HepG2 (cell line): Measurements from ENCODE around the gene BCL2L1. TPM values are rescaled to one million over a fixed set of nuclear protein-coding genes. Genes with fewer than 3 reads are reported as not detected.

Experiments
- ERF ChIP-seq: IDR thresholded peaks from 2 replicates; pipeline ENCODE4 v1.6.1; 2018; ENCODE audit warnings: missing biosample characterization, missing genetic modification reagents
- FOXC1 ChIP-seq: sonication (generic); formaldehyde crosslinking; IDR thresholded peaks from 2 replicates; pipeline ENCODE4 v1.8.0; 2022; ENCODE audit warnings: mild to moderate bottlenecking, missing genetic modification reagents, borderline replicate concordance
- GATA4 ChIP-seq: sonication (generic); IDR thresholded peaks from 2 replicates; pipeline ENCODE4 v1.6.1; 2016; ENCODE audit warnings: antibody characterized with exemption, low read depth, borderline replicate concordance
- HDAC1 ChIP-seq: sonication (generic); formaldehyde crosslinking; IDR thresholded peaks from 2 replicates; pipeline ENCODE4 v1.5.1; 2020; ENCODE audit warnings: mild to moderate bottlenecking, missing genetic modification reagents
- HNRNPLL ChIP-seq: fragments of 200-400 bp; formaldehyde crosslinking; IDR thresholded peaks from 2 replicates; pipeline ENCODE4 v1.6.1; 2017; ENCODE audit warnings: mild to moderate bottlenecking, low read depth, low read length; ENCODE audit not compliant: poor library complexity, severe bottlenecking
- MTERF4 ChIP-seq: sonication (generic); formaldehyde crosslinking; IDR thresholded peaks from 2 replicates; pipeline ENCODE4 v1.8.0; 2023; ENCODE audit warnings: mild to moderate bottlenecking, missing genetic modification reagents
- MZF1 ChIP-seq: sonication (generic); formaldehyde crosslinking; IDR thresholded peaks from 2 replicates; pipeline ENCODE4 v1.8.1; 2023; ENCODE audit warnings: mild to moderate bottlenecking, missing genetic modification reagents, borderline replicate concordance
- PAF1 ChIP-seq: IDR thresholded peaks from 2 replicates; pipeline ENCODE4 v1.6.1; 2016; ENCODE audit warnings: missing genetic modification reagents, missing compliant biosample characterization
- SP1 ChIP-seq, 2 experiments: fragments of 450-650 bp in 1 of 2; sonication (generic) in 1 of 2; formaldehyde crosslinking in 1 of 2; IDR thresholded peaks; 2 replicates each; pipeline versions ENCODE4 v1.4.0 to v1.6.1; 2016 to 2020; ENCODE audit warnings: missing genetic modification reagents in 1 of 2
- ZFAT ChIP-seq: sonication (generic); formaldehyde crosslinking; conservative IDR thresholded peaks from 2 replicates; pipeline ENCODE4 v1.8.1; 2023; ENCODE audit warnings: missing genetic modification reagents, inconsistent platforms
- ZNF101 ChIP-seq: sonication (generic); formaldehyde crosslinking; IDR thresholded peaks from 2 replicates; pipeline ENCODE4 v1.4.0; 2020; ENCODE audit warnings: mild to moderate bottlenecking, low read depth, missing genetic modification reagents, borderline replicate concordance
- ZNF18 ChIP-seq: sonication (generic); formaldehyde crosslinking; IDR thresholded peaks from 2 replicates; pipeline ENCODE4 v1.8.0; 2022; ENCODE audit warnings: mild to moderate bottlenecking, missing genetic modification reagents; ENCODE audit not compliant: insufficient replicate concordance
- ZNF274 ChIP-seq: sonication (generic); formaldehyde crosslinking; IDR thresholded peaks from 2 replicates; pipeline ENCODE4 v1.5.1; 2020; ENCODE audit warnings: mild to moderate bottlenecking, missing genetic modification reagents
- ZNF281 ChIP-seq: sonication (generic); formaldehyde crosslinking; IDR thresholded peaks from 2 replicates; pipeline ENCODE4 v1.4.0; 2020; ENCODE audit warnings: missing genetic modification reagents, borderline replicate concordance
- ZNF292 ChIP-seq: sonication (generic); formaldehyde crosslinking; IDR thresholded peaks from 2 replicates; pipeline ENCODE4 v1.8.1; 2022; ENCODE audit warnings: mild to moderate bottlenecking, low read depth, missing genetic modification reagents, borderline replicate concordance
- ZNF317 ChIP-seq: sonication (generic); formaldehyde crosslinking; IDR thresholded peaks from 2 replicates; pipeline ENCODE4 v1.5.0; 2020; ENCODE audit warnings: mild to moderate bottlenecking, missing genetic modification reagents
- ZNF616 ChIP-seq: sonication (generic); formaldehyde crosslinking; IDR thresholded peaks from 2 replicates; pipeline ENCODE4 v1.5.0; 2020; ENCODE audit warnings: low read depth, mild to moderate bottlenecking, missing genetic modification reagents
- ZNF660 ChIP-seq: sonication (generic); formaldehyde crosslinking; IDR thresholded peaks from 2 replicates; pipeline ENCODE4 v1.5.1; 2020; ENCODE audit warnings: mild to moderate bottlenecking, low read depth, missing genetic modification reagents, borderline replicate concordance
- ZNF780A ChIP-seq: sonication (generic); formaldehyde crosslinking; IDR thresholded peaks from 2 replicates; pipeline ENCODE4 v1.8.0; 2022; ENCODE audit warnings: mild to moderate bottlenecking, missing genetic modification reagents, moderate library complexity
- polyA plus RNA-seq, 8 experiments: library from polyadenylated mRNA; depleted of rRNA in 3 of 8; stranded (reverse) in 7 of 8; unstranded in 1 of 8; fragments of >200 nt; fragmentation: Illumina TruSeq in 4 of 8; extraction: Trizol in 4 of 8; gene quantifications; 2 replicates each; pipeline versions ENCODE4 v1.2.1 to v1.2.3, GENCODE V29; 2011 to 2016; ENCODE audit warnings: low read depth in 4 of 8, missing spikeins in 1 of 8, mixed read lengths in 1 of 8; ENCODE audit not compliant: insufficient read depth in 1 of 8
- total RNA-seq, 5 experiments: library from RNA; depleted of rRNA; stranded (reverse); fragments of >200 nt; fragmentation: Illumina TruSeq; extraction: Trizol; gene quantifications; 2 replicates each; pipeline ENCODE4 v1.2.3, GENCODE V29; 2016; ENCODE audit warnings: low read depth in 1 of 5

The BCL2L1 gene
- total and polyA plus RNA-seq, 2 of the 13 experiments (the other 11 are each of a cell fraction or from before 2014, with no cell fraction given): 164 to 258 TPM

DNA sequence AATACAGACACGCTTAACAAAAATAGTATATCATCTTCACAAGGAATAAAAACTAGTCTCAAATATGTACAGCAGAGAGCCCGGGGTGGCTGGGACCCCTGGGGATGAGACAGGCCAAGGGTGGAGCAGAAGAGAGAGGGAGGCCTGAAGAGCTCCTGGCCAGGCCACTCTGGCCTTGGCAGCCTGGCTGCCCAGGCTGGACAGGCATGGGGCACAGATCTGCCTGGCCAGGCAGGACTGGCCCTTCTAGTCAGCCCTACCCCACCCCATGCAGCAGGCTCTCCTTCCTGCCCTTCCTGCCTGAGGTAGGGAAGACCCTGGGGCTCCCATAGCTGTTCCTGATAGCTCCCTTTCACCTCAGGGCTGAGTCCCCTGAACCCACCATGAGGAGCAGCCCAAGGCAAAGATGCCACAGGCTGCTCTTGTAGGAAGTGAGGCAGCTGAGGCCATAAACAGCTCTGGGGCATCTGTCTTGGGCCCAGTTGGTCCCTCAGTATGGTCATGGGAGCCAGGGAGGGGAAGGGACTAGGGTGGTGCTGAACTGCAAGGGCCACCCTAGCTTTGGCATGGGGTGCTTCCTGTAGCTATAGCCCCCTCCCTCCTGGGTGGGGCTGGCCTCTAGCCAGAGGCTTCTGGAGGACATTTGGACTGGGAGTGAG lies 57.8 kb downstream of the BCL2L1 start (continued):
- TF ChIP-seq SP1 (IDR thresholded peaks at IDR 0.05): no peak
- TF ChIP-seq SP1 (CRISPR knock-in tag; IDR thresholded peaks at IDR 0.05): no peak
- TF ChIP-seq ZNF101 (CRISPR knock-in tag): no peak
- TF ChIP-seq ZNF660 (CRISPR knock-in tag): no peak
- TF ChIP-seq HDAC1 (CRISPR knock-in tag): no peak
- 0 out of 2 replicates have a peak, but pooled peaks have one; percentile 26 for TF ChIP-seq FOXC1 (CRISPR knock-in tag)
- TF ChIP-seq HNRNPLL: no peak
- no peak for TF ChIP-seq ZNF281 (CRISPR knock-in tag)
- TF ChIP-seq ZNF780A (CRISPR knock-in tag): no peak
- TF ChIP-seq ZNF317 (CRISPR knock-in tag): no peak; the same call in 1 of the 2 replicates
- TF ChIP-seq MZF1: no peak
- no peak for TF ChIP-seq GATA4
- TF ChIP-seq ZNF292 (CRISPR knock-in tag): no peak
- TF ChIP-seq ZNF616 (CRISPR knock-in tag): no peak
- TF ChIP-seq PAF1 (CRISPR knock-in tag): no peak
- TF ChIP-seq ZFAT (CRISPR knock-in tag): no peak
- TF ChIP-seq ZNF18: no peak
- TF ChIP-seq ERF (CRISPR knock-in tag): no peak
- TF ChIP-seq MTERF4 (CRISPR knock-in tag): no peak
- no peak for TF ChIP-seq ZNF274 (CRISPR knock-in tag)
